ENCODE results near the gene ZBTB39.
"Not testable (repeated sequence)": the region's sequence is repeated elsewhere in the genome, so short reads cannot be mapped to it uniquely, and the experiment has no call there.

ZBTB39 gene

DNA sequence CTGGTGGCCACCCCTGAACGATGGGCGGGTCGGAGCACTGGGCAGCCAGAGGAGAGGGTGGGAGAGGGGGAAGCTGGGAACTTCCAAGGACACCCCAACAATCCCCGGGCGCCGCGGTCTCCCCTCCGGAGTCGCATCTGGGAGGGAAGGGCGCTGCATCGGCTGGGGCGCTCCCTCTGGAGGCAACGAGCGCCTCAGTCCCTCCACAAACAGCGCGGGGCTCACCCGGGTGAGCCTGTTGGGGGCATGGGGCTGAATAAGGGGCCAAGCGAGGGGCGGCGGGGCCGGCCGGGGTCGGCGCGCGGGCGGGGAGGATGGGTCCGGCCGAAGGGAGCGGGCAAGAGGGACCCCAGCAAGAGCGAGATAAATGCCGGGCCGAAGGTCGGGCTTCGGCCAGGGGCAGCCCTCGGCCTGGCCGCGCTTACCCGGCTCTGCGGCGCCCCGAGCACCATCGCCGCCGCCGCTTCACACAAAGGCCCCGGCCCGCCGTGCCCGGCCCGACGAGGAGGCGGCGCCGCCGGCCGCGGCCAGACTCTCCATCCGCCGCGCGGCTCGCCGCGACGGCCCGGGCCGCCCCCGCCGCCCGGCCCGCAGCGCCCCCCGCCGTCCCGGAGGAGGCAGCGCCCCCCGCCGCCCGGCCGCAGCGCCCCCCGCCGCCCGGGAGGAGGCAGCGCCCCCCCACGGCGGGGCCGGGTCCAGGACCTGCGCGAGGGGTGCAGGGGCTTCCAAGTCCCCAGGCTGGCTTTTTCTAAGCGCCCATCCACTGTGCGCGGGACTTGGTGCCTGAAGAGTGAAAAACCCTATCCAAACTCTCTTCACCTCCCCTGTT lies at the start of gene ZBTB39:
Gene ZBTB39, minus strand, starts transcription at position 567 of the 829 bp plus-strand sequence. CDS start 1,629 bp downstream, outside the sequence.
- DNase-seq (ENCODE audit: low read depth): peak; percentile 47

DNA sequence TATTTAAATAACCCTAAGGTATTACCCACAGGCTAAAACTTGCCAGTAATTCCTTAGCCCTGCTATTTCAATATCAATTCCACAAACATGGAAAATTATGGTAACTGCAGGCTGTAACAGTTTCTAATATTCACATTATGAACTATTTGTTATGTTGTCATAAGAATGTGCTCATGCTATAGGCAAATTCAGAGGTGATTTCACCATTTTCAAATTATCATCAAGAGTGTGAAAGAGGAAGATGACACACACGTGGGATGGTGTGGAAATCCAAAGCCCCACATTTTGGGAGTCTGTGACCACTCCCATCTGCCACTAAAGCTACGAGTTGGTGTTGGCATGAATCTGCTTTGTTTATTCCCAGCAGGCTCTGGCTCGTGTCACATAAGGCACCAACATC lies 49.5 kb upstream of the ZBTB39 start:
- no peak for DNase-seq (ENCODE audit: low read depth)

GRCh38 chr12:57053901-57054300 lies 47.6 kb upstream of the ZBTB39 start:
- not testable (repeated sequence) for DNase-seq (ENCODE audit: low read depth)

DNA sequence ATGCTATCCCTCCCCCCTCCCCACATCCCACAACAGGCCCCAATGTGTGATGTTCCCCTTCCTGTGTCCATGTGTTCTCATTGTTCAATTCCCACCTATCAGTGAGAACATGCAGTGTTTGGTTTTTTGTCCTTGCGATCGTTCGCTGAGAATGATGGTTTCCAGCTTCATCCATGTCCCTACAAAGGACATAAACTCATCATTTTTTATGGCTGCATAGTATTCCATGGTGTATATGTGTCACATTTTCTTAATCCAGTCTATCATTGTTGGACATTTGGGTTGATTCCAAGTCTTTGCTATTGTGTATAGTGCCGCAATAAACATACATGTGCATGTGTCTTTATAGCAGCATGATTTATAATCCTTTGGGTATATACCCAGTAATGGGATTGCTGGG lies 46.8 kb upstream of the ZBTB39 start:
- not testable (repeated sequence) for DNase-seq (ENCODE audit: low read depth)

GRCh38 chr12:57051011-57051410 lies 44.7 kb upstream of the ZBTB39 start:
- DNase-seq (ENCODE audit: low read depth): no peak

DNA sequence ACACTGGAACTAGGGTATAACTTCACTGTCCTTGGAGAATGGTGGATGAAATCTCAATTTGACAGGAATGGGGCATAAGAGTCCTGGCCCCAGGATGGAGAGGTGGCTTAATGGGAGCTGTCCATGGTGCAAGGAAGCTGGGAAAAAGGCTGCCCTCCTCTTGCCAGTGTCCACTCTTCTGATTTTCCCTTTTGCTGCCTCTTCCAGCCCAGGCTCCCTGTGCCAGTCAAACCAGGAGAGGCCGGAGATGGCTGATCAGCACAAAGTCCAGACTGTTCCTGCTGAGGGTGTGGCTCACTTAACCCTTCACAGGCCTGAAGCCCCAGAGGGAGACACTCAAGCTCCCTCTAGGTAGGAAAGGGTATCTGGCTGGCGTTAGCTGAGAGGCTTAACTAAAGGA lies 43.5 kb upstream of the ZBTB39 start, which contains the start of gene MYO1A:
Gene MYO1A, minus strand, starts transcription at position 240 of the 400 bp plus-strand sequence. CDS start 1,806 bp downstream, outside the sequence.
- no peak for DNase-seq (ENCODE audit: low read depth)

DNA sequence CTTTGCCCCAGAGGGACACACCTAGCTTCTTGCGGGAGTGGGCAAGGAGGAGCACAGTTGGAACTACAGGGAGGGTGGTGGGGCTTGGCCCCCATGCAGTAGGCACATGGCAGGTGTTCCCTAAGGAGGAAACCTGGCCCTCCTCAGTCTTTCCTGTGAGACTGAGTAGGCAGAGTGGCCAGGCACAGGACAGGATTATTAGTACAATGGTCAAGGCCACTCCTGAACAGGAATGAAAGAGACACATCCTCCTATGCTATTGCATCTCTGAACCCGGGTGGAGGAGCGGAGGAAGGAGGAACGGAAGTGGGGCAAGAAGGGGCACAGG lies 42.7 kb upstream of the ZBTB39 start:
- no peak for DNase-seq (ENCODE audit: low read depth)

DNA sequence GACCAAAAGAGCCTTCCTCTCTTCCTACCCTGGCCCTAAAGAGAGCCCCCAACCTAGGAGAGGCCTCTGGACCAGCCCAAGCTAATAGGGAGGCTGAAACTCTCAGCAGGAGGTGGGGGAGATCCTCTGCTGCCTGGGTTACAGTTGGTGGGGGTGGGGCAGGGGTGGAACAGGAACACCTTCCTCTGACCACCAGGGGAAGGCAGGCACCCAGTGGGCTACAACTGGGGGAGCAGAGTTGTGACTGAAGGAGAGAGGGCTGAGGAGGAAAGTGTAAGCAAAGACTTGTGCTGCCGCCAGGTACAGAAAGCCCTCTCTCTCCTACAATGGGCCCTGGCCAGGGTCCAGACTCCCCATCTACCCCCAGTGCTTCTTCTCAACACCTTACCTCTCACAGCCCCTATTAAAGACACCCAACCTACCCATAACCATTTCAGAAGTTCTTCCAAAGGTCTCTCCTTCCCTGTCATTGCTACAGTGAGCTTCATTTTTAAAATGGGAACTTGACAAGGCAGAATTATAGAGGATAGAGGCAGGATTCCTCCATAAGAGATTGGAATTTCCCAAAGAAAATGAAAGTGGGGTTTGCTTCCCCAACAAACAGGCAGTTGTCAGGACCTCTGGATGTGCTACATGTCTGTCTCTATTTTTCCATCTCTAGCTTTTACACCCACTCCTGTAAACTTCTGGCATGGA lies 42.2 kb upstream of the ZBTB39 start:
- no peak for DNase-seq (ENCODE audit: low read depth)

- DNase-seq (ENCODE audit: low read depth): no peak
Observed at GRCh38 chr12:57047981-57048380, 41.6 kb upstream of the ZBTB39 start.

DNA sequence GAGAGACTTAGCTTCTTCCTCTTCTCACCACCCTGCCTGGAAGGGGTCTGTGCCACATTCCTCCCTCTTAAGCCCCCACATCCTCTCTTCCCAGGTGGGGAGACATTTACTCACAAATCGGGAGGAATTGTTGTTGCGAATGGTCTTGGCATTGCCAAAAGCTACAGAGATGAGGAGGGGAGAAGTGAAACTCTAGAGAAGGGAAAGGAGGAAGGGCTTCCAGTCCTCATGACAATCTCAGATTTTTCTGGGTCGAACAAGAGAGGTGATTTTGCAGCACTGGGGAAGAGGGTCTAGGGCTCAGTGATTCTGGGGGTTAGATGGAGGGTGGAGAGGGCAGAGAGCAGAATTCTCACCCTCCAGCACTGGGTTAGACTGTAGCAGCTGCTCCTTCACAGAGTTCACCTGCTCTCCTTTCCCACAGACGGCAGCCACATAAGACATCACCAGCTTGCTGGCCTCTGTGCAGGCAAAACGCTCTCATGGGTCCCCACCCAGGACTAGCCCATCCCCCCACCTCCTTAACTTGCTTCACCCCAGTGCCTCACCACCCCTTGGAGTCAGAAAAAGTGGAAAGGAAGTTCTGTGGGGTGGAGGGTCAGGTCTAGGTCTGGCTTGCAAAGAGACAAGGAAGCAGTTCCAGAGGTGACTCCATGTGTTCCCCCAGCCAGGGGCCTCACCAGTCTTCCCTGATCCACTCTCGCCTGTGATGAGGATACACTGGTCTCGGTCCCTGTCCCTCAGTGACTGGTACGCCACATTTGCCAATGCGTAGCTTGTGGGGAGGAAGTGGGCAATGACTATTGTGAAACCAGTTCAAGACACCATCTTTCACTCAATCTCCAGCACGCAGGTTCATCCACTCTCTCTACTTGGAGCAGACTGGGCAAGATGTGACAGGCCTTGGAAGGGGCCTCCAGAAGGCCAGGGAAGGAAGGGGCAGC lies 40.9 kb upstream of the ZBTB39 start:
- DNase-seq (ENCODE audit: low read depth): no peak

- no peak for DNase-seq (ENCODE audit: low read depth)
Observed at GRCh38 chr12:57046086-57046791, 39.9 kb upstream of the ZBTB39 start.

DNA sequence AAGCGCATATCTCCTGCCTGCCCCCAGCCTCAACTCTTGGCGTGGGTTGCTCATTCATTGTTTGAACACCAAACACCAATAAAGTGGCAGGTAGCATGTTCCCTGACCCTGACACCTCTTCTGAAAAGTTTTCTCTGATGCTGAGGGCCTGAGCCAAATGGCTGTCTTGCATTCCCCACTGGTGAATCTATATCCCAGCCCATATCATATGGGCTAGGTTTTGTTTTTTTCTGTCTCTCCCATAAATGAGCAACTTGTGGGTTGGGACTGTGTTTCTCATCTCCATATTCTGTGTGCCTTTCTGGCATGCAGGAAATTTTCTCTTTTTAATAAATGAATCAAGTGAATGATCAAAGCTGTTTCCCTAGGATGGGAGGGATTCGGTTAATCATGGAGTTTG lies 38.5 kb upstream of the ZBTB39 start:
- no peak for DNase-seq (ENCODE audit: low read depth)

DNA sequence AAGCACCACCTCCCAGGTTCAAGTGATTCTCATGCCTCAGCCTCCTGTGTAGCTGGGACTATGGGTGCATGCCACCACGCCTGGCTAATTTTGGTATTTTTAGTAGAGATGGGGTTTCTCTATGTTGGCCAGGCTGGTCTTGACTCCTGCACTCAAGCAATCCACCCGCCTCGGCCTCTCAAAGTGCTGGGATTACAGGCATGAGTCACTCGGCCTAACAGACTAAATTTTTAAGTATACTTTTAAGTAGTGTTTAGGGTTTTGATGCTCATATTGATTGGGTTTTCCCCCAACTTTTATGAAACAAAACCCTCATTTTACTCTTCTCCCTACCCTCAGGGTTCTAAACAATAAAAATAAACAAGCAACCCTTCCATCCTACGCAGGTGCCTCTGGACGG lies 38.1 kb upstream of the ZBTB39 start:
- no peak for DNase-seq (ENCODE audit: low read depth)

GRCh38 chr12:57042695-57043094 lies 36.3 kb upstream of the ZBTB39 start:
- no peak for DNase-seq (ENCODE audit: low read depth)

- no peak for DNase-seq (ENCODE audit: low read depth)
Observed at GRCh38 chr12:57040750-57041149, 34.4 kb upstream of the ZBTB39 start.

DNA sequence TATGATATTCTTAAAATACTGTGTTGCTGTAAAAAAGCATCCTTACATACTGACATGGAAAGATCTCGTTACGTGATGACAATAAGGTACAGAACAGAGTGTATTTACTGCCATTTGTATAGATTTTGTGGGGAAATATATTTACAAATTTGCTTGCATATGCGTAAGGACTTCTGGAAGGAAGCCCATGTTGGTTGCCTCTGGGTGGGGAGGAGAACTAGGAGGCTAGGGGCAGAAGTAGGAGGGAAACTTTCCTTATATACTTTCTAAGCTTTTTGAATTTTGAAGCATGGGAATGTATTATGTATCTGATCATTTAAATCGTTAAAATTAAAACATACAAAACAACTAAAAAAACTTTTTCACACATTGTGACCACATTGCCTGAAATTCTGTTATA lies 33.9 kb upstream of the ZBTB39 start:
- no peak for DNase-seq (ENCODE audit: low read depth)

DNA sequence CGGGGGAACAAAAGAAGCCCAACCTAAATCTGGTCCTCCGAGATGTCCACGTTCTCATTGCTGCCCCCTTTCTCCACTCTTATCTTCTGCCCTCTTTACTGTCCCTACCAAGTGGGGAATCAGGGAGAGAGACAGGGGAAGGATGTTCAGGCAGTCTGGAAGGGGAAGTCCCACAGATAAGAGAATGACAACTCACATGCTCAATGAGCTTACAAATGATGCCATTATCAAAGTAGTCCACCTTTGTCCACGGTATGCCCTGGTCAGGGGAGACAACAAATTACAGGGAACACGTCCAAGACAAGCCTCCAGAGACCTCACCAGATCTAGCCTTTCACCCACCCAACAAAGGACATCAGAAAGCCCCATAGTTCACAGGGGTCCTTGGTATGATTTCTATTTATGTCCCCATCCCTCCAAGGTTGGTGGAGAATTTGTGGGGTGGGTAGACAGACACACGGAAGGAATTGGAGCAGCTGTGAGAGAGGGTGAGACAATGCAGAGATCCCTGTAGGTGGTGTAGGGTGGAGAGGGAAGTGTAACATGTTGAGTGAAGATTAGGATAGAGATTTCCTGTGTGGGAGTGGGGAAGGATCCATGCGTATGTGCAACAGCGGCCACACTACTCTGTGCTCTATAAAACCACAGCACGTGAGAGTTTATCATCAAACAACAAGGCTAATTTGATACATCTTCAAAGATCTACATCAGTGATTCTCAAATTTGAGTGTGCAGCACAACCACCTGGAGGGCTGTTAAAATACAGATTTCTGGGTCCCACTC lies 32.9 kb upstream of the ZBTB39 start:
- DNase-seq (ENCODE audit: low read depth): no peak

- DNase-seq (ENCODE audit: low read depth): no peak
Observed at GRCh38 chr12:57037264-57037663, 30.9 kb upstream of the ZBTB39 start.

- DNase-seq (ENCODE audit: low read depth): no peak
Observed at GRCh38 chr12:57033431-57033830, 27.1 kb upstream of the ZBTB39 start.

GRCh38 chr12:57031789-57032188 lies 25.4 kb upstream of the ZBTB39 start:
- no peak for DNase-seq (ENCODE audit: low read depth)

Data from T-helper 22 cell (primary cell).